ENCODE data around the gene DEDD2.

DNA sequence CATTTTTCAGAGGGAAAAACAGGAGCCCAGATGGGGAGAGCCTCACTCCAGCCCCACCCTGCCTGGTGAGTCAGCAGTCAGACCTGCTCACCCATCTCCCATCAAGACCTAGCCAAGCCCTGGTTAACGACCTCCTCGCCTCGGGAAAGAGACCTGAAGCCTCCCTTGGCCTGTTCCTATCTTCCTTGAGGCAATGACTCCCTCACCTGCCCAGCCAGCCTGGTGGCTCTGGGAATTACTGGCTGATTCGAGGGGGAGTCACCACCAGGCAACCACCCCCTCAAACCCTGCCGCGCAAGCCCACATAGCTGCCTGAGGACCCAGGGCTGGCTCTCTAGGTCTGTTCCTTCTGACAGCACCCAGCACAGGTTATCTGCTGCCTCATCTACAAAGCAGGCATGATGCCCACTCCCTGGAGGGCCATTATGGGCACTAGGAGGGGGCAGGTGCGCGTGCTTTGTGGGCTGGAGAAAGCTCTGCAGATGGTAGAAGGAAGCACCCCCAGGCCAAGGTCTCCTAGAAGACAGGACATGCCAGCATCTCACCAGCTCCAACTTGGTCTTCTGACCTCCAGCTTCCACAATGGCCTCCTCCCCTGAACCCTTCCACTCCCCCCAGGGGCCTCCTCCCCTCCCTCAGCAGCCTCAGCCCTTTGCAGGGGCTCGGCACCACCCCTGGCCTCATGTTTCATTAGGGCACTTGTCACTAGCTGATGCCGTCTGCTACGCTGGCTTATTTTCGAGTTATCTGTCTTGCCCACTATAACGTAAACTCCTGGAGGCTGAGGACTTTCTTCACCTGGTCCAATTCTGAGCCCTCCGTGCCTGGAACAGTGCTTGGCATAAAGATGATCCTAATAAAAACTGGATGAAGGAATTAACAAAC is 10.4 kb downstream of the DEDD2 start:
- TF ChIP-seq, protein P1, sequence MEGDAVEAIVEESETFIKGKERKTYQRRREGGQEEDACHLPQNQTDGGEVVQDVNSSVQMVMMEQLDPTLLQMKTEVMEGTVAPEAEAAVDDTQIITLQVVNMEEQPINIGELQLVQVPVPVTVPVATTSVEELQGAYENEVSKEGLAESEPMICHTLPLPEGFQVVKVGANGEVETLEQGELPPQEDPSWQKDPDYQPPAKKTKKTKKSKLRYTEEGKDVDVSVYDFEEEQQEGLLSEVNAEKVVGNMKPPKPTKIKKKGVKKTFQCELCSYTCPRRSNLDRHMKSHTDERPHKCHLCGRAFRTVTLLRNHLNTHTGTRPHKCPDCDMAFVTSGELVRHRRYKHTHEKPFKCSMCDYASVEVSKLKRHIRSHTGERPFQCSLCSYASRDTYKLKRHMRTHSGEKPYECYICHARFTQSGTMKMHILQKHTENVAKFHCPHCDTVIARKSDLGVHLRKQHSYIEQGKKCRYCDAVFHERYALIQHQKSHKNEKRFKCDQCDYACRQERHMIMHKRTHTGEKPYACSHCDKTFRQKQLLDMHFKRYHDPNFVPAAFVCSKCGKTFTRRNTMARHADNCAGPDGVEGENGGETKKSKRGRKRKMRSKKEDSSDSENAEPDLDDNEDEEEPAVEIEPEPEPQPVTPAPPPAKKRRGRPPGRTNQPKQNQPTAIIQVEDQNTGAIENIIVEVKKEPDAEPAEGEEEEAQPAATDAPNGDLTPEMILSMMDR (IDR thresholded peaks at IDR 0.05; ENCODE audit: low read depth, low read length), result no peak
- TF ChIP-seq, protein P2, sequence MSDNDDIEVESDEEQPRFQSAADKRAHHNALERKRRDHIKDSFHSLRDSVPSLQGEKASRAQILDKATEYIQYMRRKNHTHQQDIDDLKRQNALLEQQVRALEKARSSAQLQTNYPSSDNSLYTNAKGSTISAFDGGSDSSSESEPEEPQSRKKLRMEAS (IDR thresholded peaks at IDR 0.05; ENCODE audit: low read depth, low read length), result no peak
- TF ChIP-seq POLR2A (IDR thresholded peaks at IDR 0.05; ENCODE audit: extremely low read depth, insufficient read length), result no peak

Measured in NB4 (cell line).